CD1c-positive myeloid dendritic cell (primary cell): ENCODE results near the gene GGT1.
"Not testable (repeated sequence)": the region's sequence is repeated elsewhere in the genome, so short reads cannot be mapped to it uniquely, and the experiment has no call there.

Source experiments
- DNase-seq: peaks from one replicate; pipeline ENCODE4 v3.0.0-alpha.2; 2016; ENCODE audit errors: extremely low spot score

The GGT1 gene

DNA sequence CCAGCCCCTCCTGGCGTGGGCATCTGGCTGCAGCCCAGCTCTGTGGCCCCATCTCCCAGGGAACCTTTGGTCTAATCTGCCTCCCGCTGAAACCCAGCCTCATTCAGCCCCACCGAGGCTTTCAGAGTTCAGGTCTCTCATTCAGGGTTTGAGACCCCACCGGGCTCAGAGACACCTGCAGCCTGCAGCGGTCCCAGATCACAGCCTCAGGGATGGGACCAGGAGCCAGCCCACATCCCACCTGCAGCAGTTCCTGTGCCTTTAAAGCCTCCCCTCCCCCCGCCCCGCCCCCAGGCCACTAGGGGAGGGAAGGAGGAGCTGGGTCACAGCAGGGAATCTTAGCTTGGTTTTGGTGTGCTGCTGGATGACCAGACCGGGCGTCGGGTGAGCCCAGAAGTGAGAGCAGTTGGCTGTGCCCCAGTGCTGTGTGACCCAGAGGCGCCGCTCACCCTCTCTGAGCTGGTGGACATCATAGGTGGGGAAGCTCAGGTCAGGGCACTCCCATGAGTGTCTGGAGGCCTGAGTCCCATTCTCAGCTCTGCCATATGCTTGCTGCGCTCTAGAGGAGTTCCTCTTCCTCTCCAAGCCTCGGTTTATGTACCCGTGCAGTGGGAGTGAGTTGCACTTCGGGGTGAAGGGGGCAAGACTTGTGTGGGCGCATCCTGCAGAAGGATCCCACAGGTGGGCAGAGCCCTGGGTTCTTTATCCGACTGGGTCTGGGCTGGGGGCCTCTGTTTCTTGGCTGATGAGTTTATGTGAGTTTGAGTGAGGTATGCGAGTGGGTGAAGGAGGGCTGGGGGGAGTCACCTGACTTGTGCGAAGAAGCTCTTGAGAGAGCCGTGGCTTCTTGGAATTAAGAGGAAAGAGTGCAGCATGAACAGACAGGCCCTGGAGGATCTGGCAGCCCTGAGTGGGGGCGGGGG, at the start of gene GGT1:
TSS of gene GGT1 (plus strand) at position 347 of the 923 bp plus-strand sequence. CDS start 7,889 bp downstream, outside the sequence.
- not testable (repeated sequence) for DNase-seq

DNA sequence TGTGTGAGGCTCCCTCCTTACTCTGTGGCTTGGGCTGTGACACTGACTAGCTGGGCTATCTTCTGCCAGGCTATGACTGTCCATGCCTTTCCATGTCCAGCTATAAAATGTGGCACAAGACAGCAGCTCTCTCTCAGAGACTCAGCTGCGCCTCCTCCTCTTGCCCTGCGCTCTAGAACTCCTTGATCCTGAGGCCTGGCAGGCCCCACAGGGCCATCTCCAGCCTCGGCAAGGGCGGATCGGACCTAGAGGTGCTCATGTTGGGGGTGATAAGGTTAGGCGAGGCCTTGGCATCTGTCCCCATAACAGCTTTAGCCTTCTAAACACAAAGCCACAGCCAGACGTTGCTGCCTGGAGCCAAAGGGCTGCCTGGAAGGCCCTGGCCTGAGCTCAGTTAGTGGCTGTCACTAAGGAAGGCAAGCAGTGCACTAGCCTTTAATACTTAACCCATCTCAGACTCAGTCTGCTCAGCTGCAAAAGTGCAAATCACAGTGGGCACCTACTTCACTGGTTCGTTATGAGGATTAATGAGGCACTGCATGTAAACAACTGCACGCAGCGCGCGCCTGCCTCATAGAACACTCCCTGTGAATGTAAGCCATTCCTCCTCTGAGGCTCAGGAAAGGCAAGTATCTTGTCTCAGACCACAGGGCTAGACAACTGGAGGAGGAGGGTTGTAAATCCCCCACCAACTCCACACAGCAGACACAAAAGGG, 49.2 kb upstream of the GGT1 start:
- no peak for DNase-seq

DNA sequence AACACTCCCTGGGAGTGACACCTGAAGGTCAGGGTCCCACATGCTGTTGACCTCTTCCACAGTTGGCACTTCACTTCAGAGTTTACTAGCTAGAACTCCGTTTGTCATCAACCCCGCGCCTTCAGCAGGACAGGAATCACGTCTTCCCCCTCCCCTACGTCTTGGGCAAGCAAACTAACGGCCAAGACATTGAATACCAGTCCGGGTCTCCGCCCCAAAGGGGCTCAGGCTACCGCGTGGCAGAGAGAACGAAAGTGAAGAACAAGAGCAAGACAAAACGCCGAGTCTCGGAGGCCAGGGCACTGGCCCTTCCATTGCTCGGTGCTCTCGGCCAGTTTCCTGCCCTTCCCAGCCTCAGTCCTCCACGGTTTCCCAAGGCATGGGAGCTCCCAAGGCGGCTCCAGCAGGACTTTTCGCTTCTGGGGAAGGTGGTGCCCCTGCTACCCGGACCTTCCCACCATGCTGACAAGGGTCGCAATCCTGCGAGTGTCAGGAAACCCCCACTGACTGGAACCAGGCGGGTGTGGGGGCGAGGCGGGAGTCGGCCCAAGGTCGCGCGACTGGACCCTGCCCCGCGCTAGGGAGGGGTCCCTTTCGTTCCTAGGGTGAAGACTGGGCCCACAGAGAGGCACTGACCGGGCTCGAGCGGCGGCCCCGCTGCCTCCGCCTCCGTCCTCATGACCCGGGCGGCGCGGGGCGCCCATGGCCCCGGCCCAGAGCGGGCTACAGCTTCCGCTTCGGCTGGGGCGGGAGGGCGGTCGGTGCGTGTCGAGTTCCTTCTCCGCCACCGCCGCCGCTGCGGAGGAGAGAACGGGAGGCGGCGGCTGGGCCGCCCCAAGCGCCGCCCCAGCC, 48.5 kb upstream of the GGT1 start, which contains the start of gene GUCD1:
TSS of gene GUCD1 (minus strand) at position 826 of the 852 bp plus-strand sequence. CDS start at position 679, 147 bp downstream.
- DNase-seq, result peak; percentile 48

DNA sequence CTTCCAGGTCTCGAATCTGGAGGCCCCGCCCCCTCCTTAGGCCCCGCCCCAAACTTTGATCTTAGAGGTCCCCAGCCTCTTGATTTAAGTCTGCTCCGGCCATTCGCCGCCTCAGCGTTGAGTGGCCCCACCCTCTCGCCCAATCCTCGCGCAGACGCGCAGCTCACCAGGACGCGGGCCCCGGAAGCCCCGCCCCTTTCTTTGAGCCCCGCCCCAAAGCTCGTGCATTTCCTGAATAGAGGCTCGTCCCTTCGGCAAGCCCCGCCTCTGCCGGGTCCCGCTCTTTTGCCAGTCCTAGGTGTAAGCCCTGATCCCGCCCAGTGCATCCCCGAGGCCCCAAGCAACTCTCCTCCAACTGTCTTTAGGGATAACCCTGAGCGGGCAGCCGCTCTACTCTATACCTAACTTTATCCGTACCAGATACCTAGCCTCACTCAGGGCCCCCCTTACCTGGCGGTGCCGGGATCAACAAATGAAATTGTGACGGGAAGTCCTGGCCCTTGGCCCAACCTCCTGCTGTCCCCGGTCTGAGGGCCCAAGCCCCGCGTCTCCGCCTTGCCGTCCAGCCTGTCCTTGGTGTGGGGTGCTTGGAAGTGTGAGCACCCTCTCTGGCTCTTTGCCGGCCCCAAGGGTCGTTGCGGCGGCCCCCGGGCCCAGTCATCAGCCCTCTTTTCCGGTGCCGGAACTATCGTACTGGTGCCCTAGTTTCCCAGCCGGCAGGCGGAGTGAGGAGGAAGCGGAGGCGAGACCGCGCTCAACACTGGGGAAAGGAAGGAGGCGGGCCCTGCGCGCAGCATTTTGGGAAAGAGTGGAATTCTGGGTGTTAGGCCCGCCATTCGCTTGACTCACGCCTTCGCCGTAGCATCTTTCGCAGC, 47.6 kb upstream of the GGT1 start, which contains the start of gene SNRPD3:
TSS of gene SNRPD3 (plus strand) at position 835 of the 875 bp plus-strand sequence. CDS start 1,676 bp downstream, outside the sequence.
- DNase-seq, result peak; percentile 99

DNA sequence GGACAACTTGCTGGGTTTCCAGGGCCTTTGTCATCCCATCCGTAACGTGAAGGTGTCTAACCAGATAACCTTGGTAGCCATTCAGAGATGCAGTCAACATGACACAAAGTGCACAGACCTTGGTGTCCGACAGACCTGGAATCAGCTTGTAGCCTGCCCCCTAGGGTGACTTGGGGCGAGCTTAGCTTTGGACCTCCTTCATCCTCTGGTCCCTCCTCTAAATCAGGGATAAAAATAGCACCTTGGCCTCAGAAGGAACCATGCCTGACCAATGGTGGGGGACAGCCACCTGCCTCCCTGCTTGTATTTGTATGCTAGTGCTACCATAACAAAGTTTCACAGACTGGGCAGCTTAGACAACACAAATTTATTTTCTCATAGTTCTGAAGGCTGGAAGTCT, 43.5 kb upstream of the GGT1 start:
- DNase-seq, result no peak

DNA sequence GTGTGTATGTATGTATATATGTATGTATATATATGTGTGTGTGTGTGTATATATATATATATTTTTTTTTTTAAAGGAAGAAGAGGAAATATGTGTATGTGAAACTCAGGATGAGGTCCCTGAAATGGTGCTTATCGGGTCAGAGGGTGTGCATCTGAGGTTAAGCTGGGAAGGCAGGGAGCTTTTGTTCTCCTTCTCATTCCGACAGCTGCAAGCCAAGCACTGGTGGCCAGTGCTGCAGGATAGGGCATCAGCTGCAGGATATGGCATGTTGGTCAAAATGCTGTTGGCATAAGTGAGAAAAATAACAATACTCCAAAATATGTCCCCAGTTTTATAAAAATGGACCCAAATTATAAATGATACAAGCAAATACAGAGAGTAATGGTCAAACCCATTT, 39.7 kb upstream of the GGT1 start:
- no peak for DNase-seq

DNA sequence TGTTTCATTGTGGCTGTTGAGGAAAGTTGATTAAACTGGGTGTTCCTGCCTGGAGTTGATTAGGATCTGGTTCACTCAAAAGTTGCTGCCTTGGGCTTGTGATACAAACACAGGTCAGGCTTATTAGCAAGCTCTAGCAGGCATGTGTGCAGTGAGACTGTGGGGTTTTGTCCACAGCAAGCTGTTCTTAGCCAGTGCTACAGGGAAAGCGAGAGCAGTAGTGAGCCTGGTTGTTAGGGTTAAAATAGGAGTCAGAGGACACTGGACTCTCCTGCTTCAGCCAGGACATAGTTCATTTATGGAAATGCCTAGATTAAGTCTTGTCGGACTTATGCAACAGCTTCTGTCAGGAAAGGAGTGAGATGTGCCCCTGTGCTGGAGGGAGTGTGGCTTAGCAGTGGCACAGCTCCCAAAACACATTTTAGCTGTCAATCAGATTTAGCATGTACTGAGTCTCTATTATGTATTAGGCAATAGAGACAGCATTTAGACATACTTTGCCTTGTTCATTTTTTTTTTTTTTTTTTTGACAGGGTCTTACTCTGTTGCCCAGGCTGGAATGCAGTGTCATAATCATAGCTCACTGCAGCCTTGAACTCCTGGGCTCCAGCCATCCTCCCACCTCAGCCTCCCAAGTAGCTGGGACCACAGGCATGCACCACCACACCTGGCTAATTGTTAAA, 38.5 kb upstream of the GGT1 start:
- no peak for DNase-seq

DNA sequence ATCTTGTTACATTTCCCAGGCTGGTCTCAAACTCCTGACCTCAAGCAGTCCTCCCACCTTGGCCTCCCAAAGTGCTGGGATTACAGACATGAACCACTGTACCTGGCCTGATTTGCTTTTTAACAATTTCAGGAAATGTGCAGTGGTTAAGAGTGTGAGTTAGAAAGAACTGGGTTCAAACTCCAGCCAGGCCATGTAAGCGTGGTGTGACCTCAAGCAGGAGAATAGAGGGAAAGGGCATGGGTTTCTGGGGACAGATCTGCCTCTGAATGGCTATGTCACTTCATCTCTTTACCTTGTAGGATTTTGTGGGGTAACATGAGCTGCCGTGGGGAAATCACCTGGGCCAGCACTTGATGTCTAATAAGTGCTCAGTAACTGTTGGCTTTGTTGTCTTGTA, 37.9 kb upstream of the GGT1 start:
- no peak for DNase-seq

DNA sequence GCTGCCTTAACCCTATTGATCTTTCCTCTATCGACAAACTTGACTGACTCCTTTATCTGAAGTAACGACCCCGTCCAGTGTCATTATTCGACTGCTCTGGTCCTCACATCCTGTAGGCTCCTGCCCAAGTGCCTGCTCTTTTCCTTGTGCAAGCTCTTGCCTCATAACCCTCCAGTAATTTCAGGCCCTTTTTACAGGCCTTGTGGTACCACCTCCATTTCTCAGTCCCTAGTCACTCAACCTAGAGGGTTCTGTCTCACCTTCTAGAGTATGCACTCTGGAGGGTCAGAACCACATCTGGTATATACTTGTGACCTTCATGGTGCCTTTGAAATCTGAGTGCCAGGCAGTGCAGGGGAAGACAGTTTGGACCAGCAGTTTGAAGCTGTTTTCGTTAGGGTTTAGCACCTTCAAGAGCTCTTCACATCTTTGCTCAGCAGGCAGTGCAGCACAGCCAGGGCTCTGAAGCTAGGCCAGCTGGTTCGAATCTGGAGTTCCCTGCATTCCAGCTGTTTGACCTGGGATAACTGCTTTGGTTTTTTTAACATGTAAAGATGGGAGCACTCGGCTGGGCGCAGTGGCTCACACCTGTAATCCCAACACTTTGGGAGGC, 36.0 kb upstream of the GGT1 start:
- DNase-seq, result no peak

DNA sequence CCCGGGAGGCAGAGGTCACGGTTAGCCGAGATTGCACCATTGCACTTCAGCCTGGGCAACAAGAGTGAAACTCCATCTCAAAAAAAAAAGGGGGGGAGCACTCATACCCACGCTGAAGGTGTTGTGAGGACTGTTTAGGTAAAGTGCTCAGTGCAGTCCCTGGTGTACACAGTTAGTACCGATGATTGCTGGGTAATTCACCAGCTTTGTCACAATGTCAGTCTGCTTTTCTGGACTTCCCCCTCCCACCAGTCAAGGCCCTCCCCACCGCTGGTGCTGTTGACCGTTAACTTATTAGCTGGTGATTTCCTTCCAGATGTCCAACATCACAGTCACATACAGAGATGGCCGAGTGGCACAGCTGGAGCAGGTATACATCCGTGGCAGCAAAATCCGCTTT, 35.3 kb upstream of the GGT1 start:
- DNase-seq, result no peak

DNA sequence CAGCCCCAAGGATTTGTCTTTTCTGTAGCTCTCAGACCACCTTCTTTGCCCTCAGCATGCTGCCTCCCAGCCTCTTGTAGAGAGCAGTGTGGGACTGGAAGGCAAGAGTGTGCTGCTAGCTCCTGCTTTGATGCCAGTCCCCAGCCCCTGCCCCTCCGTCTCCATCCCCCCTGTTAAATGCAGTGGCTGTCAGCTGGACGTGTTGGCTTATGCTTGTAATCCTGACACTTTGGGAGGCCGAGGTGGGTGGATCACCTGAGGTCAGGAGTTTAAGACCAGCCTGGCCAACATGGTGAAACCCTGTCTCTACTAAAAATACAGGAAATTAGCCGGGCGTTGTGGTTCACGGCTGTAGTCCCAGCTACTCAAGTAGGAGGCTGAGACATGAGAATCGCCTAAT, 31.7 kb upstream of the GGT1 start:
- DNase-seq, result no peak

DNA sequence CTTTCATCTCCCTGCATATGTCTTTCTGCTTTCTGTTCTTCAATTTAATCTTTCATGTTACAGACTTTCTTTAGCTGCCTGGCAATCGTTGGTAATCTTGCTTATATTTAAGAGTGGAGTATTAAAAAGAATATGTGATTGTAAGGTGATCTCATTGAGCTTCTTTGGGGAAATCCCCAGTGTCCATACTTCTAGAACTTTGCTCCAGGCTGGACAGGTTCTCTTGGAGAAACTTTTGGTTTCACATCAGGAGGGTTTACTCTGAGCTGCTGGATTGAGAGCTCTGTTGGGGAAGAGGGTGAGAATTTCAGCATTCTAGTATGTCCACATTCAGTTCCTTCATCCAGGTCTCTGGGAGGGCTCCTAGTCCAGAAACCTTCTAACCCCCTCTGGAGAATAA, 26.2 kb upstream of the GGT1 start:
- no peak for DNase-seq

DNA sequence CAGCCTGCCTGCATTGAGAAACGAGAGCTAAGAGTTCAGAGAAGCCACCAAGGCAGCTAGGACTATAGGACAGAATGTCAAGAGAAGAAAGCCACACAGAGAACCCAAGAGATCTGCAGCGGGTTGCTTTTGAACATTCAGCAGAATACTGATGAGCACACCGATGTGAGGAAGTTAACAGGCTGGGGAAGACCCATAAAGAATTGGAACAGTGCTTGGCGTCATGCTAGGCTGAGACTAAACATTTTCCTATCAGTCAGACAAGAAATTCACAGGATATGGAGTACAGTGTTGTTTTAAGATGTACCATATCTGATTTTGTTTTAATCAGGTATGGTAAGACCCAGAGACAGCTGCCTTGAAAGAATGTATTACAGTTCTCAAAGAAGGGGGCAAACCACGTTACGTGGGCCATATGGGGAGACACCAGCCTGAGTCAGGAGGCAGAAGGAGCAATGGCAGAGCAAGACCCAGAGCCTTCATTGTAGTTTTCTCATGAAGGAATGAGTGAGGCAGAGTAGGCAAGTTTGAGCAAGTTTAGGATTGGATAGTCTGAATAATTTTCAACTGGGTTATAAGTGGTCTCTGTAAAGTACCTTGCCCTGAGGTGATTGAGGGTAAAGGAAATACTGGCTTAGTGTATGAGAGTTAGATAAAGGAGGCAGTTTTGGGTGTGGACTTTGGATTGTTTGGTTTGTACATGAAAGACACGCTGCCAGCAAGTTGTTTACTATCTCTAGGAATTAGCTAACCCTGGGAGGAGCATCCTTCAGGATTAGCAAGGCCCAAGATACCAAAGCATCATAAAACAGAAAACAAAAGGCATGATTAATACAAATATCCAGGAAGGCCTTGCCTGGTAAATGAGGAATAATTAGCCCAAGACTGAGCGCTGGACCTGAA, 24.4 kb upstream of the GGT1 start:
- no peak for DNase-seq

DNA sequence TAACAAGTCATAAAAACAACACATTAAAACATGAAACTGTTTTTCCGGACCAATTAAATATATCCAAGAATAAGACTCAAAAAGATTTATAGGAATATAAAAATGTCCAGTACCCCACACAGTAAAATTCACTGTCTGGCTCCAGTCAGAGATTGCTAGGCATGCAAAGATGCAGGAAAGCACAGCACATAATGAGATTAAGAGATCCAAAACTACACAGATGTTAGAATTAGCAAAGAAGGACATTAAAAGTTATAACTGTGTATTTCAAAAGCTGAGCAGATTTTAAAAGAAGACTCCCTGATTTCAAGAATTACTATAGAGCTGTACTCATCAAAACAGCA, 23.8 kb upstream of the GGT1 start:
- DNase-seq, result no peak

DNA sequence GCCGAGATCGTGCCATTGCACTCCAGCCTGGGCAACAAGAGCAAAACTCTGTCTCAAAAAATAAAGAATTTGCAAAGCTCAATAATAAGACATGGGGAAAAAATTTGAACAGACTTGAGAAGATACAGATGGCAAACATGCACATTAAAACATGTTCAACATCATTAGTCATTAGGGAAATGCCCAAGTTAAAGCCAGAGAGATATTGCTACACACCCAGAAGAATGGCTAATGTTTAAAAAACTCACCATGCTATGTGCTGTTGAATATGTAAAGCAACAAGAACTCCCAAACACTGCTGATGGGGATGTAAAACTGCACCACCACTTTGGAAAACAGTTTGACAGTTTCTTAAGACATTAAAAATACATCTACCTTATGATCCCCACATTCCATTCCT, 22.7 kb upstream of the GGT1 start:
- no peak for DNase-seq

DNA sequence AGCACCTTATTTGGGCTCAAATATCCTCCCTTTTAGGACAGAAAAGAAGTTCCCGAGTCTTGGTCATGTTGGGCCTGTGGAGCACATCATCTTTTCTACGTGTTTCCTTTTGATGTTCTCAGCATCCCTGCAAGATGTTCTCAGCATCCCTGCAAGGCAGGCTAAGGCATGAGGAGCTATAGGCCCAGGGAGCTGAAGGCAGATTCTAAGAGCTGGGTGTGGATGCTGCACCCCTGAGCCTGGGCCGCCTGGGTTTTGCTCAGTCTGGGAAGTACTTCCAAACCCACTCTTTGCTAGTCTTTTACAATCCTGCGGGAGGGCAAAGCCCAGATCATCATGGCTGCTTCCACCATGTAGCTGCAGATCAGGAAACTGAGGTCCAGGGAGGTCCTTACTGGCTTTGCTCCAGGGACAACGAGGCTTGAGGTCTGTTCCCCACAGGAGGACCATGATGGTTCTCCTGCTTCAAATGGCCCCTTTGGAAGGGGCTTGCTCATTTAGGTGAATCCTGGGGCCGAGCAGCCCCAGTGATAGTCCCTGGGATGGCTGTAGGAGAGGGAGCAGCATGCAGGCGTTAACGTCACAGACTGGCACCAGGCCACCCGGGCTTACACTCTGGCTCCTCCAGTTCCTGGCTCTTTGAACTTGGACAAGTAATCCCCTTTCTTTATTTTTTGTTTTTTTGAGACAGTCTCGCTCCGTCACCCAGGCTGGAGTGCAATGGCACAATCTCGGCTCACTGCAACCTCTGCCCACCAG, 20.8 kb upstream of the GGT1 start:
- DNase-seq, result no peak

DNA sequence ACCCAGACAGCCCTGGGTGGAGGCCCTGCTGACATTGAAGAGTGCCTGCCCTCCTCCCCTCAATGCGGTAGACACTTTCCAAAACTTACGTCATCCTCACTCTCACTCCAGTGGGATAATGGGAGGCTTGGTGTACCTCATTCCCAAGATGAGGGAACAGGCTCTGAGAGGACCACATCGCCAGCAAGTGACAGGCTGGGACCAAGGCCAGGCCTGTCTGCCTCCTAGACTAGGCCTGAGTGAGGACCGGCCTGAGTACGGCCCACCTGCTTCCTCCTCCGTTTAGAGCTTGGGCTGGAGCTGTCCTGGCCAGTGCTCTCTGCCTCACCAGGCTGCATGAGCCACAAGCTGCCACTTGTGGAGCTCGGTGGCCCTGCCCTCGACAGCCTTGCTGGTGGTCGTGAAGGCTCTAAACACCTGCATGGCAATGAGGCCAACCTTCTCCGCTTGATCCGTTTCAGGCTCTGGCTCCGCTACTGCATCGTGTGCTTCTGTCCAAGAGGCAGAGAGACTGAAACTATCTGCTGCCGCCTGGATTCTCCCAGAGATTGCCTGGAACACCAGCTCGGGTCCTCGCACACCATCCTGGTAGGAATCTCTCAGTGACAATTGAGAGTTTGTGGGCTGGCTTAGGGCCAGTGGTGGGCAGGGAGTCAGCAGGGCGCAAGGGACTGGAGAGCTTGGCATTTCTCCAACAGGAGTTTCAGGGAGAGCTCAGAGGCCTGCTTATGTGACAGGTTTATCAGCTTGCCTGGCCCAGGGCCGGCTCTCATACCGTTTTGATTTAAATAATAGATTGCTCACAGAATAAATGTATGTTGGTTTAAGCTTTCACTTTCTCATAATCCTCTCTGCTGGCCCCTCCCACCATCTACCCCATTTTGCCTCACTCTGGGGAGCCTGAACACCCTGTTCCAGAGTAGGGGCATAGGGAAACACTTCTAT, 19.5 kb upstream of the GGT1 start:
- no peak for DNase-seq
